VCaP (cell line): ENCODE results near the gene TXNIP.

Experiments used
- H3K27ac ChIP-seq: fragments of 450-650 bp; 2 replicates; pipeline ENCODE4 v1.5.1; 2017
- CTCF ChIP-seq: fragments of 450-650 bp; conservative IDR thresholded peaks from 2 replicates; pipeline ENCODE4 v1.5.1; 2017; ENCODE audit warnings: mild to moderate bottlenecking, moderate library complexity

Gene TXNIP

GRCh38 chr1:145988773-145989172, 7.6 kb downstream of the TXNIP start:
- no peak for TF ChIP-seq CTCF
- no peak overlapping the region for H3K27ac ChIP-seq

- no peak for TF ChIP-seq CTCF
- H3K27ac ChIP-seq = no peak overlapping the region
Observed at GRCh38 chr1:145987926-145988325, 8.5 kb downstream of the TXNIP start.

- no peak for TF ChIP-seq CTCF
- peak overlapping the region; percentile 44 for H3K27ac ChIP-seq
Observed at GRCh38 chr1:145986551-145986950, 9.8 kb downstream of the TXNIP start.

GRCh38 chr1:145985502-145986439, 10.6 kb downstream of the TXNIP start:
- H3K27ac ChIP-seq = peak overlapping the region; percentile 44
- no peak for TF ChIP-seq CTCF

- no peak for TF ChIP-seq CTCF
- peak overlapping the region; percentile 44; the same call in 1 of the 2 replicates for H3K27ac ChIP-seq
Observed at GRCh38 chr1:145985129-145985501, 11.3 kb downstream of the TXNIP start.

GRCh38 chr1:145983960-145984830, 12.2 kb downstream of the TXNIP start:
- no peak overlapping the region; the same call in 1 of the 2 replicates for H3K27ac ChIP-seq
- no peak for TF ChIP-seq CTCF

- no peak for TF ChIP-seq CTCF
- H3K27ac ChIP-seq = no peak overlapping the region
Observed at GRCh38 chr1:145983206-145983675, 13.1 kb downstream of the TXNIP start.
